ENCODE results near the gene BPIFB6.
A peak's percentile ranks its signal among the peaks of the same experiment; 100 is the strongest.

Gene BPIFB6

DNA sequence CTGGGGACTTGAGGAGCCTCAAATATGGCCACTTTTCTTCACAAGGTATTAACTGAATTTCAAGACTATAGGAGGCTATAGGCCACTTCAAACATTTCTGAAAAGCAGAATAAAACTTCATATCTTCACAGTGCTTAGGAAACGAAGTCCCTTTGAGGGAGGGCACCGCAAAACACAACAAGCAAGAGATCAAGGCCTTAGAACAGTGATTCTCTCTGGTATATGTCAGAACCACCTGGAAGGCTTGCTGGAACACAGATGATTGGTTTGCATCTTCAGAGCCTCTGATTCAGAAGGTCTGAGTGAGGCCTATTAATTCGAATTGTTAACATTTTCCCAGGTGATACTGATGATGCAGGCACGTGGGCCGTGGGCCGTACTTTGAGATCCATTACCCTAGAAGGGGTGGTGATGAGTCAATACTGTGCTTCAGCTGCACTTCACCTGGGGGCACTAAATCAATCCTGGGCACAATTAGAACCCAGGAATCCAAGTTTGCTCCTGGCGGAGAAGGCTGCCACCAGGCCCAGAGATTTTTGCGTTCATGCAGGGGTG, 37.9 kb upstream of the BPIFB6 start:
- Mint-ChIP-seq H3K27me3 (no peaks in the 10 kb centered on the region), H3K36me3 (peaks cover 7% of the 10 kb centered on the region), H3K4me3 (no peak overlapping the region), H3K9me3 (peaks cover 11% of the 10 kb centered on the region), H3K27ac (peak overlapping the region; percentile 70), H3K4me1 (peaks cover 55% of the 10 kb centered on the region)

DNA sequence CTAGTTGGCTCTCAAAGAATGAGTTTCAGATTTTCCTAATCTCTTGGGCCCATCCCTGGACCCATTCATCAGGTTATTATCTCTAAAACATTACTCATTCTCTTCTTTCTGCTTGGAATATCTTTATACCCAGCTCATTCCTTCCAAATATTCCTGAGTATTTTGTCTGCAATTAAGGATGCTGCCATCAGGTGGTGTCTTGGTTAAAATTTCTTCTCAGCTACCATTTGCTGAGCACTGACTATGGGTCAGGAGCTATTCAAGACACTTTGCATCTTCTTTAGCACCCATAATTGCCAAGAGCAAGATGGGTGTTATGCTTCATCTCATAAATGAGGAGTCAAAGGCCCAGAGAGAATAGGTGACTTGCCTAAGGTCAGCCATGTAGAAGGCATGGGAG, 35.6 kb upstream of the BPIFB6 start:
- H3K36me3 Mint-ChIP-seq = peaks cover 7% of the 10 kb centered on the region
- H3K27me3 Mint-ChIP-seq = no peaks in the 10 kb centered on the region
- no peak overlapping the region for H3K27ac Mint-ChIP-seq
- peaks cover 56% of the 10 kb centered on the region for H3K4me1 Mint-ChIP-seq
- H3K4me3 Mint-ChIP-seq = no peak overlapping the region
- peaks cover 11% of the 10 kb centered on the region for H3K9me3 Mint-ChIP-seq

DNA sequence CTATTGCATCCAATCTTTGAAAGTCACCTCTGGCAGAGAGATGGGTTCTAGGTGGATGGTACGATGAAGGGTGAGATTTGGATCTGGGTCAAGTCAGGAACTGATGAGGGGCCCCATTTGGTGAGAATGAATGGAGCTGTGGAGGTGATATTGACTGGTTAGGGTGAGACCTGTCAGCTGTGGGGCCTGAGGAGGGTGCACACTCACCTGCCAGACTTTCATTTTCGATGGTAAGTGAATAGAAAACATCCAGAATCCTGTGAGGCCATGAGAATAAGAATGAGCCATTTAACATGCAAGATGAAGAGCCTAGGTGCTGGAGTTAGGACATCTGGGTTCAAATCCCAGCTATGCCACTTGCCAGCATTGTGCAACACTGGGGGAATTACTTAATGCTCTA, 34.0 kb upstream of the BPIFB6 start:
- H3K4me3 Mint-ChIP-seq = no peak overlapping the region
- peaks cover 11% of the 10 kb centered on the region for H3K9me3 Mint-ChIP-seq
- H3K36me3 Mint-ChIP-seq = peaks cover 7% of the 10 kb centered on the region
- no peak overlapping the region for H3K27ac Mint-ChIP-seq
- H3K4me1 Mint-ChIP-seq = peaks cover 52% of the 10 kb centered on the region
- H3K27me3 Mint-ChIP-seq = no peaks in the 10 kb centered on the region

DNA sequence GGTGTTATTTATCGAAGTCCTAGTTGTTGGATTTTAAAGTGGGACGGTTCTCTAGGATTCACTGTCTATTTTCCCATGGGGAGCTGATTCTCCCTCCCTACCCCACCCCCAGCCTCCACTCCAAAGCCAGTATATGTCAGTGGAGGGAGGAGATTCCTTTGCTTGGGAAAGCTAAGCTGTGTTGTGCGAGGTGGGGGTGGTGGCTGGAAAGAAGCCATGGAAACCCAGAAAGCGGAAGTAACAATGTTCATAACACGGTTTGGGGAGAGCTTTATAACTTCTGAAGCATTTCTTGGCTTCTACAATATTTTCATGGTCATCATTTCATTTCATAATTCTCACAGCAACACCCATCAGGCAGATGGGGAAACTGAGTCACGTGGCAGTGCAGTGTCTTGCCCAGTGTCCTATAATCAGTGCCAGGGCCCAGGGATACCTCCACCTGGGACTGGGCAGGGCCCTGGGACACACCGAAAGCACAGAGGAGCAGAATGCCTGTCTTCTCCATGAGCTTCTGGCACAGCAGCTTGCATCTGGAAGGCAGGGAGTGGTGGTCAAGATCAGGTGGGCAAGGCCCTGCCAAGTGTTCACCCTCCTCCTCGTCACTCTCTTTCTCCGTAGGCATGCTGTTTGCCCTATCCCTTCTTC, 31.7 kb upstream of the BPIFB6 start:
- H3K27ac Mint-ChIP-seq = no peak overlapping the region
- H3K27me3 Mint-ChIP-seq = no peaks in the 10 kb centered on the region
- peaks cover 6% of the 10 kb centered on the region for H3K9me3 Mint-ChIP-seq
- H3K4me3 Mint-ChIP-seq = no peak overlapping the region
- peaks cover 42% of the 10 kb centered on the region for H3K4me1 Mint-ChIP-seq
- H3K36me3 Mint-ChIP-seq = peaks cover 4% of the 10 kb centered on the region

DNA sequence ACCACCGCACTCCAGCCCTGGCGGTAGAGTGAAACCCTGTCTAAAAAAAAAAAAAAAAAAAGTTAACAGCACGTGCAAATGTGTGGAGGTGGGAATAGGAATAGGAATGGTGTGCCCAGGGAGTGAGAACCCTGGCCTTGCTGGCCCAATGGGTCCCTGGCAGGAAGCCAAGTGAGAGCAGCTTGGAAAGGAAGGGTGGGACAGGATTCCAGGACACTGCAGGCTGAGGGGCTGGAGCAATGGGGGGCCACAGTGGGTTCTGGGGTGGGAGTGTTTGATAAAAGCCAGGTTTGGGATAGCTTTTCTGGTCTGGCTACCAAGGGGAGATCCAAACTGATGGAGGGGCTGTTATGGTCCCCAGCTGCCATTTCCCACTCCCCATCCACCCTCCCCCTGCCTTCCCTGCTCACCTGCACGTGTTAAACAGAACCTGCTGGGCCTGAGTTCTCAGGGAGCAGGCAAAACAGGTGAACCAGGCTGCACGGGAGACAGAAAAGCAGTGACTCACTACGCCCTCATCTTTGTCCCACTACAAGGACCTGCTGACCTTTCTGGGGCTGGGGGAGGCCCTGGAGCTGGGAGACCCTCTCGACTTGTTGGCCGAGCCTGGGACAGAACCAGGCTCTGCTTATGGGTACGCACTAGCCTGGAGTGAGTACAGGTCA, 30.5 kb upstream of the BPIFB6 start:
- H3K9me3 Mint-ChIP-seq = peaks cover 6% of the 10 kb centered on the region
- peaks cover 44% of the 10 kb centered on the region for H3K4me1 Mint-ChIP-seq
- no peaks in the 10 kb centered on the region for H3K27me3 Mint-ChIP-seq
- no peaks in the 10 kb centered on the region for H3K36me3 Mint-ChIP-seq
- no peak overlapping the region for H3K4me3 Mint-ChIP-seq
- no peak overlapping the region for H3K27ac Mint-ChIP-seq

DNA sequence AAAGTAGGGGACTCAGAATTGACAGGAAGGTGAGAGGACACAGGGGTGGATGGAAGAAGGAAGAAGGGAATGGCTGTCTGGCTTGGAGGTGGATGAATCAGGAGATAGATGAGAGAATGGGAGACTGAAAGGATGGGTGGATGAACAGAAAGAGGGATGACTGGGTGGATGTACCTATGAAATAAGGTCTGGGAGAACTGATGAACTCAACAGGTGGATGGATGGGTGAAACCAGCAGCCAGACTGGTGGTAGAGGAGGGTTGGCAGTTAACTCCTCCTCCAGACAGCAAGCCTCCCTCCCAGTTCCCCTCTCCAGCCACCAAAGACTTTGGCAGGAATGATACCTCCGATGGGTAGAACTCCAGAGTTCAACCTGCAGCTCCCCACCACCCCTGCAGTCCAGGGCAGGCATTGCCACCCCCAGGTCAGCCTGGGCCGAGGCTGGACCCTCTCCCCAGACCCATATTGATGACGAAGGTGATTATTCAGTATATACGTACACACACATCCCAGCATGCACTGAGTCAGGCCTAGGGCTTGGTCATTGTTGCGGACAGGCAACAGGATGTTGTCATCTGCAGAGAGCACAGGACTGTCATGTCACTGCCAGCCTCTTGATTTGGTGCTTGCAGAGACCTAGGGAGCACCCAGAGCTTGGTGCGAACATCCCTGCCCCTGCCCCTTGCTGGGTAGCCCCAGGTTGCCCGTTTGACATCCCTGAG, 29.2 kb upstream of the BPIFB6 start:
- H3K4me3 Mint-ChIP-seq = no peak overlapping the region
- H3K9me3 Mint-ChIP-seq = peaks cover 6% of the 10 kb centered on the region
- no peaks in the 10 kb centered on the region for H3K36me3 Mint-ChIP-seq
- no peaks in the 10 kb centered on the region for H3K27me3 Mint-ChIP-seq
- peaks cover 39% of the 10 kb centered on the region for H3K4me1 Mint-ChIP-seq
- H3K27ac Mint-ChIP-seq = no peak overlapping the region

DNA sequence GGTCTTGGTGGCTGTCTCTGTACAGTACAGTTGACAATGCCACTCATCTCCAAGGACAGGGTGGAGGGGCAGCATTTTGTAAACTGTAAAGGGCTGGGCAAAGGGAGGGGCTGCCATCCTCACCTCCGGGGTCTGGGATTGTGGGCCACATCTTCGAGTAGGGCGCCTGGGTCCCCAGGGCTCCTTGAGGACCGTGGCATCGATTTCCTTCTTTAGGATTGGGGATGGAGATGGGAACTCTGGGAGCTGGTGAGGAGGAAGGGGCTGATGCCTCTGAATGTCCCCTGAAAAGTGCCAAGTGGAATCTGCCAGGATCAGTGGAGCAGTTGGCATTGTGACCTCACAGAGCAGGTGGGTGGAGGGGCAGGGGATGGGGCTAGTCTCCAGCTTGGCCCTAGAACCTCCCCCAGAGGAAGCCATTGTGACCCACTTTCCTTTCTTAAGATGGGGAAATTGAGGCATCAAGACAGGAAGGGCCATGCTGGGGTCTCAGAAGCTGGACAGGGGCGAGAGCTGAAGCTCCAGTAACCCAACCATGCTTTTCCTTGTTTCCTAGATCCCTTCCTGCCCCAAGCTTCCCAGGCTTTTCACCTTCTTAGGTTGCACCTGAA, 27.2 kb upstream of the BPIFB6 start, which contains the start of gene SUN5:
TSS of gene SUN5 (minus strand) at position 293 of the 611 bp plus-strand sequence. CDS start at position 200, 93 bp downstream.
- Mint-ChIP-seq H3K4me3 (no peak within 1 kb of the TSS), H3K27me3 (no peaks in the 10 kb centered on the region), H3K9me3 (peaks cover 6% of the 10 kb centered on the region), H3K27ac (peak within 1 kb of the TSS; percentile 15), H3K4me1 (peaks cover 34% of the 10 kb centered on the region), H3K36me3 (no peaks in the 10 kb centered on the region)

DNA sequence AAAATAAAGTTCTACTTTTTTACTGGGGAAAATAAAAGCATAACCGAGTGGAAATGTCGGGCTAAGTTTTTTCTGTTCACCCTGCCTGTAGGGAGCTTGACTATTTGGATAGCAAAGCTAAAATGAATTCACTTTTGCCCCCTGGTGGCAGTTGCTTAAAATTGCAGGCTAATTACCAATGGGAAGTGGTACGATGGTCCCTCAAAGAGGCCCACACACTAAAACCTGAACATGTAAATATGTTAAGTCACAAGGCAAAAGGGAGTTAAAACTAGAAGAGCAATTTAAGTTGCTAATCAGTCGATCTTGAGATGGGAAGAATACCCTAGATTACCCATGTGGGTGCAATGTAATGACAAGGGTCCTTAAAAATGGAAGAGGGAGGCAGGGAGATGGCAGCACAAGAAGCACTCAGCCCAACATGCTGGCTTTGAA, 26.3 kb upstream of the BPIFB6 start:
- Mint-ChIP-seq H3K4me3 (no peak overlapping the region), H3K9me3 (peaks cover 6% of the 10 kb centered on the region), H3K27ac (peak overlapping the region; percentile 36), H3K27me3 (no peaks in the 10 kb centered on the region), H3K4me1 (peaks cover 34% of the 10 kb centered on the region), H3K36me3 (no peaks in the 10 kb centered on the region)

DNA sequence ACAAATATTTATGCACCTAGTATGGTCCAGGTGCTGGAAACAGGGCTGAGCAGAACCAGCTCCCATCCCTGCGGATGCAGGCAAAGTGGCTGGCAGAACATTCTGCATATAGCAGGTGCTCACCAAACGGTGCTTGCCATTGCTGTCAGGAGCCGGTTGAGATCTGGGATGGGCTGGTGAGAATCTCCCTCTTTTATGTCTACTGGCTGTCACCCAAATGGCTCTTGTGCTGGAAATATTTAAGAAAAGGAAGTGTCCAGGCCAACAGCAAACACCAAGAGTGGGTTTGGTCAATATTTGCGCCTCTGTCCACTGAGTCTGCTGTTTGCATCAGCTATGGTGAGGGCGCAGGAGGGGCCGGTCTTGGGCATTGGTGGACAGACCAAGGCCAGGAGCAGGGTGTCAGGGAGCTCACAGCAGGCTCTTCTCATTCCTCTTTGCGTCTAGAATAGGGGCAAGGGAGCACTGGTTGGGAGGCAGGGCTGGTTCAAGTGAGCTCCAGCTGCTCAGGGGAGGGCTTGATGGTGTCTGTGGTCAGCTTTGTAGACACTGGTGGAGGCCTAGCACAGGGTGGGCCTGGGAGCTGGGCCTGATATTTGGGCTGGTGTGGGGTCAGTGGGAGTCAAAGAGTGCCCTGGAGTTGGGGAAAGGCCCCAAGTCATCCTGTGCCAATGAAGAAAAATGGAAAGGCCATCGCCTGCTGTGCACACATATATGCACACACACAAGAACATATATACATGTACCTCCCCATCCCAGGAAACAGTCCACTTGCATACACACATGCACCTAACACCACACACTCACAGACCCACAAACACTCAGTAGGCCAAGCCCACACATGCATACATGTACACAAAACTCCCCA, 25.3 kb upstream of the BPIFB6 start:
- Mint-ChIP-seq H3K4me3 (no peak overlapping the region), H3K27ac (no peak overlapping the region), H3K9me3 (peaks cover 6% of the 10 kb centered on the region), H3K36me3 (no peaks in the 10 kb centered on the region), H3K4me1 (peaks cover 28% of the 10 kb centered on the region), H3K27me3 (no peaks in the 10 kb centered on the region)

DNA sequence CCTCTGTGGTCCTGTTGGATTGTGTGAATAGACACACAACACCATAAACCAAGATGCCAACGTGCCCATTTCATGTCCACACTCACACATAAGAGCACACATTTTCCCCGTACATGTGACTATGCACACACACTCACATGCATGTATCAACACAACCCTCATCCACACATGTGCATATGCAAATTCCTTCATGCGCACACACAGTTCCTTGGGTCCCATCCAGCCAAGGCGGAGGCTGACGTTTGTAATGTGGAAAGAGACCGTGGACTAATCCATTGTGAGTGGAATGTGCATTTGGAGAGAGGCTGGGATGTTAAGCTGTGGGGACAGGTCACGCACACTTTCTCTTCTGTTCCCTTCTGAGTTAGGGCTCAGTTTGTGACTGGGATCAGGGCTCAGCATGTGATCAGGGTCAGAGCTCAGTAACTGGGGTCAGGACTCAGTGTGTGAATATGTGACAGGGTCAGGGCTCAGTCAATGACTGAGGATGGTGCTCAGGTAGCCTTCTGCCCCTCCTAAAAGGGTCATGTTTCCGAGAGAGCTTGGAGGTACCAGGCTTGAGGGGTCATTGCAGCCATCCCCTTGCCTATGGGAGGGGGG, 24.6 kb upstream of the BPIFB6 start:
- Mint-ChIP-seq H3K9me3 (peaks cover 6% of the 10 kb centered on the region), H3K4me1 (peaks cover 22% of the 10 kb centered on the region), H3K27me3 (no peaks in the 10 kb centered on the region), H3K36me3 (no peaks in the 10 kb centered on the region), H3K4me3 (no peak overlapping the region), H3K27ac (no peak overlapping the region)

DNA sequence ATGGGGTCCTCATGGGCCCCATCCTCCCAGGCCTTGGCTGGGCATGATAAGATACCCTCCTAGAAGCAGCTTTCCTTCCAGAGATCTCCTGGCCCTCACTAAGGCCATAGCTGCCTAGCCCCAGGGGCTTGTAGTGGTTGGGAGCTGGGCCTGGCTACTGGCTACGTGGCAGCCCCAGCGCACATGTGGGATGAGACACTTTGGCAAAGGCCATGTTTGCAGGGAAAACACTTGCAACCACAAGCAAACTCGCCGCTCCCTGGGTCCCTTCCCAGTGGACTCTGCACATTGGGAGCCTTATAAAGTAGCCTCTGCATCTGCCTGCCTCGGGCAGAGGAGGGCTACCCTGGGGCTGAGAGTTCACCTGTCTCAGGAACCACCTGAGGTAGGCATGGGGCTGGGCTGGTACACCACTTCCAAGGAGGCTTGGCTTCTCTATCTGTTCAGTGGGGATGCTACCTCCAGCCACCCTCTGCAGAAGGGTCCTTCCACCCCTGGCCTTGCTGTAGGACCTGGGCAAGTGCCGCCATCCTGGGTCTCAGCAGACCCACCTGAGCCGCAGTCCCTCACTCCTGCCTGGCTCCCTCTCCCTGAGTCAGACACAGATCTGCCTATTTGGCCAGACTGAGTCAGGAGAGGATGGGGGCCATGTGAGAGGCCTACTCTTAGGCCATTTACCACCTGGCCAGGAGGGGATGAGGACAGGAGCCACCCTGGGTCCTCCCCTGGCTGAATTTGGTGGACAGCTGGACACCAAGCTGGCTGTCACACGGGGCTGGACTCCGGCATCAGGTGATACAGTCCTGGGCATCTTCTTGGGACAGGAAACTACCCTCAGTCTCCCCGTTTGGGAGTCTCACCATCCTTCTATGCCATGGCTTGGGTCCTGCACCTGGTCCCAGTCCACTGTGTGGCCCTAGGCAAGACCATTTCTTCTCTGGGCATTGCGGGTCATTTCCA, 23.8 kb upstream of the BPIFB6 start, which contains the start of gene BPIFB2:
TSS of gene BPIFB2 (plus strand) at position 329 of the 960 bp plus-strand sequence. CDS start 871 bp downstream, outside the sequence.
- Mint-ChIP-seq H3K9me3 (peaks cover 6% of the 10 kb centered on the region), H3K36me3 (no peaks in the 10 kb centered on the region), H3K27ac (no peak within 1 kb of the TSS), H3K27me3 (no peaks in the 10 kb centered on the region), H3K4me3 (no peak within 1 kb of the TSS), H3K4me1 (peaks cover 23% of the 10 kb centered on the region)

DNA sequence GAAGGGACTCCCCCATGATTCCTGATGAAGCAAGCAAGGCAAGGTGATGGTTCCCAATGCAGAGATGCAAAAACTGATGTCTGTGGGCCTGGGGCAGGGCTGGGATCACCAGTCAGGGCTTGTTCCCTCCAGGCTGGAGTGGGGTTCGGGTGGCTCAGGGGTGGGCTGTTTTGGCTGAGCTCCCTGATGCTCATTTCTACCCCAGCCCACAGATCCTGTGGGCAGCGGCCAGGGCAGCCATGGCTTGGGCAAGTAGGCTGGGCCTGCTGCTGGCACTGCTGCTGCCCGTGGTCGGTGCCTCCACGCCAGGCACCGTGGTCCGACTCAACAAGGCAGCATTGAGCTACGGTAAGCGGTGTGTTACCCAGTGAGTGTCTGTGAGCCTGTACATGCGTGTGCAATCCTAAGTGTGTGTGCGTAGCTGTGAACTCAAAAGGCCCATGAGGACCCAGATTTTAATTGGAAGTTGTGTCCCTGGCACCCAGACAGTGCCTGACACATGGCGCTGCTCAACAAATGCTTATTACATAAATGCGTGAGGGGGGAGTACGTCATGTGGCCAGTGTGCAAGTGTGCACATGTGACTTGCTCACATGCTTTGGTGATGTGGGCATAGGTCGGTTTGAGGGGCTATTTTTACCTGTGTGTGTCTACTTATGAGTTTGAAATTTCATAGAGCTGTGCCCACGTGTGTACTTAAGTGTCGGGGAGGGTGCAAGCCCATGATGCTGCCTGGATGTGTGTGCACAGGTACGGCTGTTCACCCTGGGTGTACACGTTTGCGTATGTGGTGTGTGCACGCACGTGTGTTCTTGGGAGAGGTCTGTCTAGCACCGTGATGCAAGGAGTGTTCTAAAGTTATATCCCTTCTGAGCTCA, 22.9 kb upstream of the BPIFB6 start:
- no peak overlapping the region for H3K4me3 Mint-ChIP-seq
- H3K9me3 Mint-ChIP-seq = peaks cover 6% of the 10 kb centered on the region
- H3K4me1 Mint-ChIP-seq = peaks cover 26% of the 10 kb centered on the region
- no peaks in the 10 kb centered on the region for H3K27me3 Mint-ChIP-seq
- no peaks in the 10 kb centered on the region for H3K36me3 Mint-ChIP-seq
- H3K27ac Mint-ChIP-seq = no peak overlapping the region
